SIG-M5 treated with dmso at 0.1 percent for 504 hours (cell line): ENCODE data around the gene MPP3.
"Not testable (repeated sequence)": the region's sequence is repeated elsewhere in the genome, so short reads cannot be mapped to it uniquely, and the experiment has no call there.

Experiments used
- DNase-seq: peaks from one replicate; lab custom pipeline; 2025; ENCODE audit not compliant: unreplicated experiment; lab: John Stamatoyannopoulos, UW

MPP3 gene, protein sequence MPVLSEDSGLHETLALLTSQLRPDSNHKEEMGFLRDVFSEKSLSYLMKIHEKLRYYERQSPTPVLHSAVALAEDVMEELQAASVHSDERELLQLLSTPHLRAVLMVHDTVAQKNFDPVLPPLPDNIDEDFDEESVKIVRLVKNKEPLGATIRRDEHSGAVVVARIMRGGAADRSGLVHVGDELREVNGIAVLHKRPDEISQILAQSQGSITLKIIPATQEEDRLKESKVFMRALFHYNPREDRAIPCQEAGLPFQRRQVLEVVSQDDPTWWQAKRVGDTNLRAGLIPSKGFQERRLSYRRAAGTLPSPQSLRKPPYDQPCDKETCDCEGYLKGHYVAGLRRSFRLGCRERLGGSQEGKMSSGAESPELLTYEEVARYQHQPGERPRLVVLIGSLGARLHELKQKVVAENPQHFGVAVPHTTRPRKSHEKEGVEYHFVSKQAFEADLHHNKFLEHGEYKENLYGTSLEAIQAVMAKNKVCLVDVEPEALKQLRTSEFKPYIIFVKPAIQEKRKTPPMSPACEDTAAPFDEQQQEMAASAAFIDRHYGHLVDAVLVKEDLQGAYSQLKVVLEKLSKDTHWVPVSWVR

DNA sequence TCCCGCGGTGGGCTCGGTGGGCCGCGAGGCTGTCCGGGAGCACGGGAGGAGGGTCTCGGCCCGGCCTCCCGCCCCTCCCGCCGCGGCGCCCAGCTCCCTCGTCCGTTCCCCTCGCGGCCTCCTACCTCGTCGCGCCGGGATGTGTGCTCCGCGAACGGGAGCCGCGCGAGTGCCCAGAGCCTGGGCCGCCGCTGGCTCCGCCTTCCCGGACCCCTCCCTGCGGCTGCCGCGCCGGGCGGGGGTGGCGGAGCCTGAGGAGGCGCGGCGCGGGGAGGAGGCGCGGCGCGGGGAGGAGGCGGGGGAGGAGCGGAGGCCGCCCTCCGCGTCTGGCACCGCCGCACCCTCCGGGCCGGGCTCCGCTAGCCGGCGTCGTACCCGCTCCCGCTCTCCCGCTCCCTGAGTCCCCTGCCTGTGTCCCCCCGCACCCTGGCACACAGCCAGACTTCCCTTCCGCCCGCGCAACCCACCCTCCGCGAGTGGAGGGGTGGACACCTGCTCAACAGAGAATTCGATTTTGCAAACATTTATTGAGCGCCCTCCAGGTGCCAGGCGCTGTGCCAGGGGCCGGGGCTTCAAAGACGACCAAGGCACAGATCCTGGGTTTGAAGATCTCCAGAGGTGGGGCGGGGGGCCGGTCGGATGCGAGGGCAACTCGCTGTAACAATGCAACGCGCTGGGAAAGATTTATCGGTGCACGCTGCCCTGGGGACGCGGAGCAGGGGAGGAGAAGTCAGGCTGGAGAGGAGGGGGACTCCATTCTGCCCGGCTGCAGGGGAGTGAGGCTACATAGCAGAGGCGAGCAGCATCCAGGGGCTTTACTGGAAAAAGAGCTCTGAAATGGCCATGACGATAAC is at the start of gene MPP3:
MPP3 (minus strand) TSS at position 171 of the 854 bp plus-strand sequence. CDS start 1,240 bp downstream, outside the sequence.
- DNase-seq = peak; percentile 52

DNA sequence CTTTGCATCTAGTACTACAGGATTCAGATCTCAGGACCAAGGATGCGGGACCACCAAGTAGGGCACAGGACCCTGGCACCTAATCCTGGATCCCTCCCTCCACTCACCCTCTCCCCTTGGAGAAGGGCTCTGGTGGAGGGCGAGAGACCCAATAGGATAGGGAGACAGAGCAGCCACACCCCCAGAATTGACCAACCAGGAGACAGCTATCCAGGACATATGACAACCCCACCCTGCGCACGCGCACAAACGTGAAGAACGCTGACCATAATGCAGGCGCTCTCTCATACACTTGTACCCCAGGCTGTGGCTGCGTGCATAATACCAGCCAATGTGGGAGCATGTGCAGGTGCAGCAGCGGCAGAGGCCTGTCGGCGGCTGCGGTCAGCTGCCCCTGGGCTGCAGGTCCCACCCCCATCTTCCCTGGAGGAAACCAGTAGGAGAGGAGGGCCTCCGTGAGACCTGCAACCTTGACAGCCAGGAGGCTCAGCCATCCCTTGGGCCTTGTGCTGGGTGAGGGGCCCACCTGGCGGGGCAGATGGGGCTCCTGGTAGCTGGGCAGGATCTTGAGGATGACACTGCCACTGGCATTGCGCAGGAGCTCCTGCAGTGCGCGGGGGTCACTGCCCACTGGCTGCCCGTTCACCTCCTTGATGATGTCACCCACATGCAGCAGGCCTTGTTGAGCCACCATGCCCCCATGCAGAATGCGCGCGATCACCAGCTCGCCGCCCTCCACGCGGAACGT is 49.0 kb upstream of the MPP3 start:
- DNase-seq = no peak

DNA sequence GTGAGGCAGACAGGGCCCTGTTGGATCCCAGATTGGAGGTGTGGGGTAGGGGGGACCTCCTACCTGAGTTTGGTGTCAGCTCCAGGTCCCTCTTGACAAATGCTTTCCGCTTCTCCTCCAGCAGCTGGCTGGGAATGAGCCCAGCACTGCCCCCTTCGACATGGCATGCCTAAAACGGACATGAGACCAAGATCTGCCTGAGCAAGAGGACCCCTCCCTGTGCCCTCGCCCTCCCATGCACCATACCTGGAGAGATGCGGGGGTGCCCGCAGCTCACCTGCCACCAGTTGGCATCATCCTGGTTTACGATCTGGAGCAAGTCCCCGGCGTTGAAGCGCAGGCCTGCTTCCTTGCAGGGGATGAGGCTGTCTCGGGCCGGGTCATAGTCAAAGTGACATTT is 48.2 kb upstream of the MPP3 start:
- DNase-seq = no peak

DNA sequence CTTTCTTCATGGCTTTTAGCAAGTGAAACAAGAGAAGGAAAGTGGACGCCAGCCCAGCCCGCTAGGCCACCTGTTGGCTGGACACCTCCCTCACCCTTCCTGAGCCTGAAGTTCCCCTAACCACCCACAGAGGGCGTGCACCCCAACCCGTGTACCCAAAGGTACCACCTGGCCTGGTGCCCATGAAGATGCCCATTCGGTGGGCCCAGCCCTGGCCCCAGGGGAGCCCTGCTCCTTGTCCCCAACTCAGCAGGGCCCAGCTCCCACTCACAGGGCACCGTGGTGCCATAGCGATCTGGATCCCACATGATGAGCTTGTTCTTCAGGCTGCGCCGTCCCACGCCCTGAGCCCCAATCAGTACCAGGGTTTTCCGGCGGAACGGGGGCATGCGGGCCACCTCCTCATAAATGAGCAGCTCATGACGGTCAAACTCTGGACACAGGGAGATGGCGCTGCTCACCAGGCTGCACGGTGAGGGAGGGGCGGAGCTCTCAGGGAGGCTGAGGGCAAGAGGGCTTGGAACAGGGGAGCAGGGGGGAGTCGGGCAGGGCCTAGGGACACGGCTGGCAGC is 47.6 kb upstream of the MPP3 start:
- peak; percentile 20 for DNase-seq

DNA sequence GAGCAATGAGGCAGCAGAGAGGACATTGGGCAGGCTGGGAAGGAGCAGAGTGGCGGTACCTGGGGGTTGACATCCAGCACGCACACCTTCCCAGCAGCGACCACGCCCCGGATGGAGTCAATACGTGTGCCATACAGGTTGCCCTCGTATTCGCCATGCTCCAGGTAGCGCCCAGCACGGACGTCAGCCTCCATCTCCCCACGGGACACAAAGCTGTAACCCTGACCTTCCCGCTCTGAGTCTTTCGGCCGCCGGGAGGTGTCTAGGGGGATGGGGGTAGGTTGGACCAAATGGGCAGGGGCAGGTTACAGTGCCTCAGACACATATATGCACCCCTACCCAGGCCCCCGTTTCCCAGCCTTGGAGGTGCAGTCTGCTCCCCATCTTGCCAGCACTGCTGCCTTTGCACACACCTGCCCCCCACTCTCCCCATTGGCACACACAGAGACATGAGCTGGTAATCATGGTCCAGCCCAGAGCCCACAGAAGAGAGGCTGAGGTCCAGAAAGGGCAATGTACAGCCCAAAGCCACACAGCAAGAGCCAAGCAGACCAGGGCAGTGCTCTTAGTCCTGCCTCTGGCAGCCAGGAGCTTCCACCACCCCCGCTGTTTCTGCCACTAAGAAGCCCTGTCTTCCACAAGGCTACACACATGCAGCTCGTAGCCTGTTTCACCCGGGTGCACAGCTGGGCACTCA is 46.9 kb upstream of the MPP3 start:
- no peak for DNase-seq

GRCh38 chr17:43878260-43879175 is 45.6 kb upstream of the MPP3 start:
- peak; percentile 58 for DNase-seq

DNA sequence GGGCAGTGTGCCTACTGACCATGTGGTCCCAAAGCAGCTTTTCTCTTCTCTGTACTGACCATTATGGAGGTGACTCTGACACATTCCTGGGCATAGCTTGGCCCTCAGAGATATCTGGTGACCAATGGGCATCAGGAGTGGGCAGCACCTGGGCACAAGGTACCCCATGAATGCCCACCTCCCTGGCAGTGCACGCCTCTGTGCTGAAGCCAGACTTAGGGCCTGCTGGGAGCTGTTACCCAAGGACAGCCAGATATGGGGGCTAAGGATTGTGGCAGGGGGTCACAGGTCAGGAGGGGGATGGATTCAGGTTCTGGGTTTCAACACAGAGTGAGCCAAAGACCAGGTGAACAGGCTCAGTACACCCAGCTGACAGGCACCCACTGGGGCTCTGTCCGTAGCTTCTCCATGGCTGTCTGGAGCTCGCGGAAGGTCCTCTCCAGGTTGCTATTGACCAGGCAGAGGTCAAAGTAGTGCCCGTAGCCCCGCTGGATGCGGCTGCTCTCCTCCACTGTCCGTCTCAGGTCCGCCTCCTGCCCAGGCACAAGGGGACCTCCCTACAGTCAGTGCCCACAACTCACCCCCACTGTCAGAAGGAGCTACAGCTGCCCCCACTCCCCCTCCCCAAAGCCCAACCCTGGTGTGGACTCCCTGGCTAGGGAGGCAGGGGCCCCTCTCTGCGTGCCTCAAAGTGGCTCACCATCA is 44.7 kb upstream of the MPP3 start:
- no peak for DNase-seq

DNA sequence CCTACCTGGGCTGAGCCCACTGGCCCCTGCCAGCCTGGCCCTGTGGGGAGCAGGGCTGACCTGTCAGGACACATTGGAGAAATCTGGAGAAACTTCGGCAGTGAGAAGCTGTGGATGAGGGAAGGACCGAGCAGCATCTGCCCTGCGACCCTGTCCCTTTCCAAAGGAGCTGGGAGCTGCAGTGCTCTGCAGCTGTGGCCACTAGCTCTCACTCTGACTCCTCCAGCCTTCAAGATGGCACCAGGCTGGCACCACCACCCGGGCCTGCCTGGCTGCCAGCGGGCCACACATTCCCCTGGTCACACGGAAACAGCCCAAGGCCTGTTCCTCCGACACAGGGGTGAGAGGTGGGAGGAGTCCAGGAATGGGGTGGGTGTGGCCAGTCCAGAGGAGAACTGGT is 44.1 kb upstream of the MPP3 start:
- no peak for DNase-seq

DNA sequence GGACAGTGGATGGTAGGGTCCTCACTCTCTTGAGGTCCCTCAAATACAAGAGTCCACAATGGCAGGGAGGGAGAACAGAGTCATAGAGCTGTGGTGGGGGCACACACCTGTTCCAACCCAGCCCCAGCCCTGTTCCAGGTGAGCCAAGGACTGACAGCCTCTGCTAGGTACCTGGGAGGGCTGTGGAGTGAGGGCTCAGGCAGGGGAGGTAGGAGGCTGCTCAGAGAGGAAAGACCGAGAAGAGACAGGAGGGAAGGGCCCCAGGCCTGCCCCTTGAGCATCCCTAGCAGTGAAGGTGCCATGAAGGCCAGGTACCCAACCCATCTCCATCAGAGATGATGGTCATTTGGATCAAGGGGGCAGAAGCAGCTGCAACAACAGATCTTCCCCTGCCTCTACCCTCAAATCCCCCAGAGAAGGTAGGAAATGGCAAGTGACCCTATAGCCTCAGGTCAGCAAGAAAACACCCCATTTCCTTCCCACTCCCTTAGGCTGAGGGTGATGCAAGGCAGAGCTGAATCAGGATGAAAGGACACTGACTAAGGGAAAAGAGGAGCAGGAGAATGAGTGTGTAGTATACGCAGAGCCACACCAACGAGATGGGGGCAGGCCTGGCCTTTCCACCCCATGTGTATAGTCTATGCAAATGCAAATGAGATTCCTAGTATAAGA is 42.7 kb upstream of the MPP3 start:
- DNase-seq = no peak

DNA sequence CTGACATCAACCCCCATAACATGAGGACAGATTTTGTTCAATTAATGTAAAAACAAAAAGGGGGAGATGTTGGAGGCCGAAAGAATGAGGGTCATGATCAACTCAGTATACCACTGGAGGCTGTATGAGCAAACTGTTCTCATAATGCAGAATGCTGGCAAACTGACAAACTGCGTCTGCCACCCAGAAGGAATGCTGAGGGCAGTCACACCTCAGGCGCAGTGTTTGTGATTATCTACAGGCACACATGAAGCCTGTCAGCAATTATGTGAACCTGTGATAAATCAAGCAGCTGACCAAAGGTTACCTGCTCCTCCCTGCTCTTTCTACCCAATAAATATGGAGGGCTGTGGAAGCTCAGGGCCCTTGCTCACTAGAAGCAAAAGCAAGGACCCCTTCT is 41.3 kb upstream of the MPP3 start:
- DNase-seq = no peak

DNA sequence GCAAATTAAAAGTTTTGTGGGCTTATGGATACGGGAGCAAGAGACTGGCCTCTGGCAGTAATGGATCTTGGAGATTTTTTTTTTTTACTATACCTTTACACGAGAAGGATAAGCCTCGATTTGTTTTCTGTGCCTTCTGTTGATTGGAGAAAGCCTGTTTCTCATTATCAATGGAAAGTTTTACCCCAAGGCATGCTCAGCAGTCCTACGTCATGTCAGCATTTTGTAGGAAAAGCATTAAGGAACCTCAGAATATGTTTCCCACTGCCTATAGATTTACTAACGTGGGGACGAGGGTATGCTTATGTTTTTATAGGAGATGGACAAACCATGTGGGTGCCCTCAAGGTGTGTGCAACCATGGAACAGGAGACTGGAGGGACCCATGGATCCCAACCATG is 40.9 kb upstream of the MPP3 start:
- no peak for DNase-seq

DNA sequence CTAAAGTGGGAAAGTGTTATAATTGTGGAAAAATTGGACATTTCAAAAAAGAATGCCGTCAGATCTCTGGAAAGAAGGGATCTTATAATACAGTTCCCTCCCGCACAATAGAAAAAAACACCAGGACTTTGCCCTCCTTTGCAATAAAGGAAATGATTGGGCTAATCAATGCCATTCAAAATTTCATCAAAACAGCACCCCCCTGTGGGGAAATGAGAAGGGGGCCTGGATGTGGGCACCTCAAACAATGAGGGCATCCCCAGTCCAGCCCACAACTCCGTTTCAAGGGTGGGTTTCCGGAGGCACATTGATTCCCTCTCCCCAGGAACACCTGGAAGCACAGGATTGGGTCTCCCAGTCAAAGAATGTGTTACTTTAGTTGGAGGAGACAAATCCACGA is 40.1 kb upstream of the MPP3 start:
- DNase-seq = no peak

GRCh38 chr17:43871946-43872690 is 39.2 kb upstream of the MPP3 start:
- DNase-seq = no peak

- not testable (repeated sequence) for DNase-seq
These were observed 36.1 kb upstream of the MPP3 start for GRCh38 chr17:43869031-43869430.

GRCh38 chr17:43868226-43868994 is 35.5 kb upstream of the MPP3 start:
- DNase-seq = peak; percentile 43

DNA sequence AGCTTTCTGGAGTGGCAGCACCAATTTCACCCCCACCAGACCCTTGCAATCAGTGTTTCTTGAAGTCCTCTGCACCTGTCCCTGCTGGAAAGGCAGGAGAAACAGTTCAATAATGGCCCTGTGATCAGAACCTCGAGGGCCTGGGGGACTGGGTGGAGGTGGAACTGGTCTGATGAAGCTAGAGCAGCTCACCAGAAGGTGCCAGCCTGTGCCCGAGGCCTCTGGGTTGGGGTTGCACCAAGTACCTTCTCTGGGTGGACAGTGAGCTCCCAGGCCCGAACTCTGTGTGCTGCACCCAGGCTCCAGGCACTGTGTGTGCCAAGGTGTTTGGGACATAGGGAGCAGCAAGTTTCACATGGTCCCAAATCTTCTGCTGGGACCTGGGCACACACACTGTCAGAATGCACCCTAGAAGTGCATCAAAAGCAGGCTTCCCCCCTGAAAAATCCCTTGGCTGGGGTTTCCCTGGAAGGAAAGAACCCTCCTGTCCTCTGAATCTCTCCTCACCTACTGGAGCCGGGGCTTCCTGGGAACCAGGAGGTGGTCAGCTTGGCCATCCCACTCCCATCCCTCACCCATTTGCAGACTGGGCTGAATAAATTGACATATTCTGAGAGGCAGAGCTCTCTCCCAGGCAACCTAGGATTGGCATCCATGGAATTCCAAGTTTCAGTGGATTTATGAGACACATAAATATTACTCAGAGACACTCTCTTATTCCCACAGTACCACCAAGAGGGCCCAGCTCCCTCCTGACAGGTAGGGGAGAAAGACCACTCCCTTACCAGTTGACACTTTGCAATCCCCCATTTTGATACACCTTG is 31.4 kb upstream of the MPP3 start:
- DNase-seq = no peak
